Fibroblast of upper back skin (primary cell): ENCODE results near the gene ME1.
"Not testable (repeated sequence)": the region's sequence is repeated elsewhere in the genome, so short reads cannot be mapped to it uniquely, and the experiment has no call there.

Source experiments
- DNase-seq: peaks from one replicate; pipeline ENCODE4 v3.0.0-alpha.2; 2013

The ME1 gene

DNA sequence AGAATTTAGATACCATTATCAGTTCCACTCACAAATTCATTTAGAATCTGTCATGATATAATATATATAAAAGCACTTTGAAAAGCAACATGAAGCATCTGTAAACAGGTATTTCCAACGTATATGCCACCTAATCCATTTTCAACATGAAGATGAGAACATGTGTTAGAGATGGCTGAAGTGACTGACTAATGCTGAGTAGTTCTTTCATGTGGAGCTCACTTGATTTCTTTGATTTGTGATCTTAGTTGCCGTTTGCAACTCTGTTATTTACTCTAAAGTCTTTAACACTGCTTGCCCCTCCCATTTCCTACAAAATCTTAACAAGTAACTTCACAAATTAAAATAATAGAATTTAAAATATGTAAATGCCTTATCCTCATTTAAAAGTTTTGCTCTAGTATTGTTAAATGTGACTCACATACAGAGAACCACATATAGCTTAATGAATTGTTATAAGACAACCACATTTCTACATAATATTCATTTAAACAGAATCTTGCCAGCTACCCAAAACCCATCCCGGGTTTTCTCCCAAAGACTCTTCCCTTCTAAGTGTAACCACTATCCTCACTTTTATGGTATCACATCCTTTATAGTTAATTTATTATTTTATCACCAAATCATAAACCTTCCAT lies 78.3 kb downstream of the ME1 start:
- DNase-seq = no peak

- no peak for DNase-seq
Measured at GRCh38 chr6:83343121-83343520, 87.7 kb downstream of the ME1 start.

- no peak for DNase-seq
Measured at GRCh38 chr6:83341765-83342164, 89.1 kb downstream of the ME1 start.

DNA sequence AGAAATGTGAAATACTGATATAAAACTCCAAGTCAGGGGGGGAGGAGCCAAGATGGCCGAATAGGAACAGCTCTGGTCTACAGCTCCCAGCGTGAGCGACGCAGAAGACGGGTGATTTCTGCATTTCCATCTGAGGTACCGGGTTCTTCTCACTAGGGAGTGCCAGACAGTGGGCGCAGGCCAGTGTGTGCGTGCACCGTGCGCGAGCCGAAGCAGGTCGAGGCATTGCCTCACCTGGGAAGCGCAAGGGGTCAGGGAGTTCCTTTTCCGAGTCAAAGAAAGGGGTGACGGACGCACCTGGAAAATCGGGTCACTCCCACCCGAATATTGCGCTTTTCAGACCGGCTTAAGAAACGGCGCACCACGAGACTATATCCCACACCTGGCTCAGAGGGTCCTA lies 96.9 kb downstream of the ME1 start:
- not testable (repeated sequence) for DNase-seq

DNA sequence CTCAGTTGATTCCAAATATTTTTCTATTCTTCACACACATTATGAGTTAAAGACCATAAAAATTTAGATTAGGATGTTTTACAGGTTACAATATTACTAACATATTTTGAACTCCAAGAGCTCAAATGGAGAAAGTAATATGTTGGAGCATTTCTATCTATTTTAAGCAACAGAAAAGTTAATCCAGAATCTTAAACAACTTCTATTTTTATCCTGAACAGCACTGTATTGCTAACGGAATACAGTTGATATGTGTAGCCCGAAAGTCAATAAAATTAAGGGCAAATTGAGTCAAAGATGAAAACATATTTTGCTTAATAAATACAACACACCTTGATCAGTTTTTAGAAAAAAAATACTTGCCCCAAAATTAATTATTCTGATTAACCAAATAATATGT lies 97.4 kb downstream of the ME1 start:
- DNase-seq = no peak

GRCh38 chr6:83314693-83315092 lies 116.2 kb downstream of the ME1 start:
- DNase-seq = no peak

DNA sequence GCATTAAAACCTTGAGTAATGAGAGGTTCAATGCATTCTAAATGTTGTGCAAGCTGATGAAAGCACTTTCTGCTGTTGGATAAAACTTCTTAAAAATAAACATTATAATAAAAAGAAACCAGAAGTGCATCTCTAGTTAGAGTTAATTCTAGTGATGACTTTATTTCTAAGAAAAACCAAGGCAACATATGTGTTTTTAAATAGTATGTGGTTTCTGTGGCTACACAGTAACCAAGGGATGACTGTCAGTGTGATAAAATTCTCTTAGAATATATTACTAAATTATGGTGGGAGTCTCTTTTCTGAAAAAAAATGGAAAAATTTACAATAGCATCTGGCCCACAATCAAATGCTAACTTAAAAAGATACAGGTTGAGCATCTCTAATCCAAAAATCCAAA lies 117.0 kb downstream of the ME1 start:
- no peak for DNase-seq

GRCh38 chr6:83311231-83311630 lies 119.6 kb downstream of the ME1 start:
- DNase-seq = peak; percentile 82

GRCh38 chr6:83310046-83310445 lies 120.8 kb downstream of the ME1 start:
- no peak for DNase-seq

DNA sequence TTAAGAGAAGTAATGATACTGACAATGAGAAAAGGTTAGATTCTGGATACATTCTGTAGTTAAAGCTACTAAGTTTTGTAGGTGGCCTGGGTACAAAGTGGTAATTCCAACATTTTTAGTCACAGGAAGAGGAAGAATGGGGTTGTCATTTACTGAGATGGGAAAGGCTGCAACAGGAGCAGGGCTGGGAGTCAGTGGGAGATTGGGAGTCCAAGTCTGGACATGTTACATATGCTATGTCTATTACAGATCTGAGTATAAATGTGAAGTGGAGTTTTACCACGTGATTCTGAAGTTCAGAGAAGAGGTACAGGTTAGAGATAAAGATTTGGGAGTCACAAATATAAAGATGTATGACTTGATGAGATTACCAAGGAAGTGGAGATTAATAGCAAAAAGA lies 121.5 kb downstream of the ME1 start:
- DNase-seq = no peak

DNA sequence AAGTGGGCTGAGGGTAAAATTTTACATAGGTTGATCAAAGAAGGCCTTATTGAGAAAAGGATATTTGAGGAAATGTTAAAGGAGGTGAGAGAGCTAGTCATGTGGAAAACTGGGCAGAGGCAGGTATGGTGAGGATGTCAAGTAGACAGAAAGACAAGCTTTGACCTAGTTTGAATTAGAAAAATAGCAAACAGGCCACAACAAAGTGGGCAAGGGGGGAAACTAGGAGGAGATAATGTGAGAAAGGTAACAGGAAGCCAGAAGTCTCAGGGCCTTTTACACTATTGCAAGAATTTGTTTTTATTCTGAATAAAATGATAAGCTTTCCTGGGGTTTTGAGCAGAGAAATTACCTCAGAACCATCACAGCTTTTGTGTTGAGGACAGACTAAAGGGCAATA lies 122.0 kb downstream of the ME1 start:
- DNase-seq = no peak

DNA sequence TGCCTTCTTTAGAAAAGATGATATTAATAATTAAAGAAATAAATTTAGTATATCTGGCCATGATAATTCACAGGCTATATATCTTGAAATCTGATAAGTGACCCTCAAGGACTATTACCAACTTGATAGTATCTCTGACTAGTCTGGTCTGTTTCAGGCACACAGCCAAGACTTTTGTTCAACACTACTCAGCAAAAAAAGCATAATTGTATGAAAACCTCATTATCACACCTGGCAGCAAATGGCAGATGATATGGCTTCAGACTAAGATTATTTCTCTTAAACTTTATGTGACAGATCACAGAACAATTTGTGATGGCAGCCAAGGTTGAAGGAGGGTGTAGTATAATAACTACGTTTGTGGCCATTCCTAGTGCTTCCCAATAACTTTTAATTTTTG lies 123.0 kb downstream of the ME1 start:
- DNase-seq = no peak

DNA sequence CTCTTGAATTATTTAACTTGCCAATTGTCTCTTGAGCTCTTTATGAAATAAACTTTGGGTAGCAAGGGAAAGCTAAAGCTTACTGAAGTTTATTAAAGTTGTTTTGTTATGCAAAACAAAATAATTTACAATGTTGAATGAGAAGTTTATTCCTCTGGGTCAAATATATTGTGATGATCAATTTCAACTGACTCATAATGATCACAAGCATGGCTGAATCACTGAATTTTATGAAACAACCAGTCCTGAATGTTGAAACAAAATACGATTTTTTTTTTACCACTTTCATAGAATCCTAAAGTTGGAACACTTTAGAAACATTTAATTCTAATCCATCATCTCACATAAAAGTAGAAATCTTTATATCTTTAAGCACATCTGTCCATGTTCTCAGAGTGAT lies 127.4 kb downstream of the ME1 start:
- DNase-seq = no peak

- no peak for DNase-seq
Measured at GRCh38 chr6:83294676-83295075, 136.2 kb downstream of the ME1 start.

DNA sequence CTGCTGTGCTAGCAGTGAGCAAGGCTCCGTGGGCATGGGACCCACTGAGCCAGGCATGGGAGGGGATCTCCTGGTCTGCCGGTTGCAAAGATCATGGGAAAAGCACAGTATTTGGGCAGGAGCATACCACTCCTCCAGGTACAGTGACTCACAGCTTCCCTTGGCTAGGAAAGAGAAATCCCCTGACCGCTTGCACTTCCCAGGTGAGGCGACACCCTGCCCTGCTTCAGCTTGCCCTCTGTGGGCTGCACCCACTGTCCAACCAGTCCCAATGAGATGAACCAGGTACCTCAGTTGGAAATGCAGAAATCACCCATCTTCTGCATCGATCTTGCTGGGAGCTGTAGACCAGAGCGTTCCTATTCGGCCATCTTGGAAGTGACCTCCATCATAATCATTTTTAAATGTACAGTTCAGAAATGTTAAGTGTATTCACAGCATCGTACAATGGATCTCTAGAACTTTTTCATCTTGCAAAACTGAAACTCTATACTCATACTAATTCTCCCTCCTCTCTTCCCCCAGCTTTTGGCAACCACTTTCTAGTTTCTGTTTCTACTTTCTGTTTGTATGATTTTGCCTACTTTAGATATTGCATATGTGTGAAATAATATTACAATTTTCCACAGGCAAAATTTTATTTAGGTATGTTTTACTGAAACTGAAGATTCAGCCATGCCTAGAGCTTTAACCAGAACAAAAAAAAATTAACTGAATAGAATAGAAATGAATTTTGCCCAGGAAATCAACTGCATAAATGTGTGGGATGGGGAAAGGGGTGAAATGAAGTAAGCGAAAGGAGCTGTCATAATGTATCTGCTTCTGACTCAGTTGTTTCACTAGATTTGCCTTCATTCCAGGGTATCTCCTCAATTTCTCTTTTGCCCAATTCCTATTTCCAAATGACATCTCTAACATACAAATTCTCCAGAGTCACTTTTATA lies 137.7 kb downstream of the ME1 start:
- no peak for DNase-seq

- not testable (repeated sequence) for DNase-seq
Measured at GRCh38 chr6:83287298-83287697, 143.6 kb downstream of the ME1 start.

DNA sequence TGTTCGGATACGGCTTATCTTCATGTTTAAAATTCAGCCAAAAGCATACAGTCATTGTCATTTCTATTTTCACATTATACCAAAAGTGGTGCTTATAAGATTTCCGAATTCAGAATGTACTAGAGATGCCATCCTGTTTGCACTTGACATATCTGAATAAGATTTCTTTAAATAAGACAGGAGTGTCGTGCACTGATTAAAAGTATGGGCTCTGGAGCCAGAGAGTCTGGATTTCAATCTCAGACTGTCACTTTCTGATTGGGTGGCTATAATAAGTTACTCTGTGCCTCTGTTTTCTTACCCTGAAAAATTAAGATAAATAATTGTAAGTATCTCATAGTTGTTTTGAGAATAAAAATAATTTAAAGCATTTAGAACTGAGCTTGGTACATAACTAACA lies 144.9 kb downstream of the ME1 start:
- no peak for DNase-seq

DNA sequence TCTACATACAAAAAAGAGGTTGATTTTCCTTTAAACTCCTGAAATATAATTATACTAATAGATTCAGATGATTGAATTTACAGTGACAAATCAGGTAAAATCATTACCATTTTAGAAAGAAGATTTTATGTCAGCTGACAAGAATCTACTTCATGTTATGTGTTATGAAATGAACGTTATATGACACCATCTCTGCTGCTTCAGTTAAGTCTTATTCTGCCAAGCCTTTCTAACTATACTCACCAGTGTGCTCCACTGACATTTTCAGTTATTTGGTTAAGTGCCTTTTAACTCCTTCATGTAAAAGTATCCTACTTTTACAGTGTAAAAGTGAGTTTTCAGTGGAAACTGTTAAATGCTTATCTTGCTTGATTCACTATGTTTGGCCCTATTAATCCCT lies 157.3 kb downstream of the ME1 start:
- peak; percentile 15 for DNase-seq

DNA sequence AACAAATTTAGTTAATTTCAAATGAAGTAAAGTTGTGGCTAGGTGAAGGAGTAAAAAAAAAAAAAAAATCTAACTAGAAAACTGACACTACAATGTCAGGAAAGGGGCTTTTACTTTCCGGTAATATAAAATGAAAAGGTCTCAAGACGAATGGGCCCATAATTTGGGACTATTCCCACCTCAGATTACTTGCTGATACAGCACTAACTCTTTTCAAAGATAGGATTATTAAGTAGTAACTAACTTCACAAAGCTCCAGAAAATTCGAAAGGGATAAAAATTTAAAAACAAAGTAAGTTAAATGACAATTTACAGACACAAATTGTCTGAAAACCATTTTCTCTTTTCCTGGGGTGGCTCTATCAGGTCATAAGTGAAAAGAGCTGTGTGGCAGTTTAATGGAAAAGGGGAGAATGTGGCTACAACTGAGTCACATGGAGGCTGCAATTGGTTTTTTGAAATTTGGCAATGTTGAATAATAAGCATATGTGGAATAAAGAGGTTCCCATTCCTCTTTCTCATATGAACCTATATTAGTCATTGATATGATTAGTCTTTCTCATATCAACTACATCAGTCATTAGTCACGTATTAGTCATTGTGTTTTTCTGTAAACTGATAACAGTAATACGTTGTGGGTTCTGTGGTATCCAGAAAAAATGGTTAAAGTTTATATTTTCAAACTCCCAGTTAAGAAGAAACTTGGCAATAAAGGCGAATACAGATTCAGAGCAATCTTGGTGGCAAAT lies 159.7 kb downstream of the ME1 start:
- DNase-seq = peak; percentile 91

- DNase-seq = peak; percentile 67
Measured at GRCh38 chr6:83265384-83265783, 165.5 kb downstream of the ME1 start.

DNA sequence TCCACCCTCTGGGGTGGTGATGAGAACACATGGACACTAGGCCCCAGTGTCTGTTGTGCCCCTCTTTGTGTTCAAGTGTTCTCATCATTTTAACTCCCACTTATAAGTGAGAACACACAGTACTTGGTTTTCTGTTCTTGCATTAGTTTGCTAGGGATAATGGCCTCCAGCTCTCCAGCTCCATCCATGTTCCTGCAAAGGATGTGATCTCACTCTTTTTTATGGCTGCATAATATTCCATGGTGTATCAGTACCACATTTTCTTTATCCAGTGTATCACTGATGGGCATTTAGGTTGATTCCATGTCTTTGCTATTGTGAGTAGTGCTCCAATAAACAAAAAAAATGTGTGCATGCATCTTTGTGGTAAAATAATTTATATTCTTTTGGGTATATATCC lies 170.3 kb downstream of the ME1 start:
- no peak for DNase-seq

GRCh38 chr6:83258517-83258916 lies 172.3 kb downstream of the ME1 start:
- DNase-seq = no peak

- peak; percentile 11 for DNase-seq
Measured at GRCh38 chr6:83257791-83258190, 173.1 kb downstream of the ME1 start.

DNA sequence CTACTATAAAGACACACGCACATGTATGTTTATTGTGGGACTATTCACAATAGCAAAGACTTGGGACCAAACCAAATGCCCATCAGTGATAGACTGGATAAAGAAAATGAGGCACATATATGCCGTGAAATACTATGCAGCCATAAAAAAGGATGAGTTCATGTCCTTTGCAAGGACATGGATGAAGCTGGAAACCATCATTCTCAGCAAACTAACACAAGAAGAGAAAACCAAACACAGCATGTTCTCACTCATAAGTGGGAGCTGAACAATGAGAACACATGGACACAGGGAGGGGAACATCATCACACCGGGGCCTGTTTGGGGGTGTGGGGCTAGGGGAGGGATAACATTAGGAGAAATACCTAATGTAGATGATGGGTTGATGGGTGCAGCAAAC lies 174.1 kb downstream of the ME1 start:
- not testable (repeated sequence) for DNase-seq
